Glutamatergic neuron (in vitro differentiated cells): Measurements from ENCODE around the gene ASTN2. TPM values are rescaled to one million over a fixed set of nuclear protein-coding genes. Genes with fewer than 3 reads are reported as not detected.
"Not testable (repeated sequence)": the region's sequence is repeated elsewhere in the genome, so short reads cannot be mapped to it uniquely, and the experiment has no call there.

Source experiments
- DNase-seq: peaks from one replicate; pipeline ENCODE4 v3.0.0; 2022
- H3K27ac Mint-ChIP-seq: one replicate; pipeline ENCODE4 v1.8.0; 2020; ENCODE audit warnings: mild to moderate bottlenecking, mixed read lengths, inconsistent platforms; ENCODE audit not compliant: unreplicated experiment
- H3K27me3 Mint-ChIP-seq: one replicate; pipeline ENCODE4 v1.8.0; 2020; ENCODE audit warnings: mild to moderate bottlenecking, moderate library complexity, mixed read lengths, inconsistent platforms; ENCODE audit not compliant: unreplicated experiment
- H3K36me3 Mint-ChIP-seq: one replicate; pipeline ENCODE4 v1.8.0; 2020; ENCODE audit warnings: mild to moderate bottlenecking, mixed read lengths, inconsistent platforms; ENCODE audit not compliant: unreplicated experiment
- H3K4me1 Mint-ChIP-seq: one replicate; pipeline ENCODE4 v1.8.0; 2020; ENCODE audit warnings: mild to moderate bottlenecking, low read depth, mixed read lengths, inconsistent platforms; ENCODE audit not compliant: unreplicated experiment
- H3K4me3 Mint-ChIP-seq: one replicate; pipeline ENCODE4 v1.8.0; 2020; ENCODE audit warnings: mild to moderate bottlenecking, mixed read lengths, inconsistent platforms; ENCODE audit not compliant: unreplicated experiment
- H3K9me3 Mint-ChIP-seq: one replicate; pipeline ENCODE4 v1.8.0; 2020; ENCODE audit warnings: mild to moderate bottlenecking, moderate library complexity, mixed read lengths, inconsistent platforms; ENCODE audit not compliant: unreplicated experiment
- CTCF ChIP-seq: fragments of 200-600 bp; sonication (generic); IDR thresholded peaks from one replicate; pipeline ENCODE4 v1.5.0; 2021; ENCODE audit not compliant: partially characterized antibody, unreplicated experiment
- total RNA-seq: library from RNA; stranded (reverse); fragmentation: NEBNext Ultra II Directional; extraction: Animal tissue kit (Norgen Biotek cat#: 25700); gene quantifications from one replicate; pipeline ENCODE4 v1.2.1, GENCODE V29; 2021; ENCODE audit not compliant: unreplicated experiment

Gene ASTN2
- total RNA-seq, 1 donor from 2014 or later, result 134 TPM

GRCh38 chr9:116693233-116693731, 721.6 kb downstream of the ASTN2 start:
- no peak overlapping the region for H3K27ac Mint-ChIP-seq

GRCh38 chr9:116692616-116693015, 722.2 kb downstream of the ASTN2 start:
- DNase-seq, result no peak
- no peak overlapping the region for H3K4me3 Mint-ChIP-seq
- no peak for TF ChIP-seq CTCF
- no peak overlapping the region for H3K27ac Mint-ChIP-seq
- H3K36me3 Mint-ChIP-seq, result no peaks in the 10 kb centered on the region
- H3K4me1 Mint-ChIP-seq, result peaks cover 10% of the 10 kb centered on the region
- H3K27me3 Mint-ChIP-seq, result peaks cover 3% of the 10 kb centered on the region
- H3K9me3 Mint-ChIP-seq, result peaks cover 2% of the 10 kb centered on the region

More at GRCh38 chr9:116693233-116693731, 721.6 kb downstream of the ASTN2 start:
- H3K4me1 Mint-ChIP-seq, result peaks cover 7% of the 10 kb centered on the region
- DNase-seq, result no peak
- H3K36me3 Mint-ChIP-seq, result peaks cover 3% of the 10 kb centered on the region
- H3K9me3 Mint-ChIP-seq, result no peaks in the 10 kb centered on the region
- H3K27me3 Mint-ChIP-seq, result peaks cover 3% of the 10 kb centered on the region
- no peak overlapping the region for H3K4me3 Mint-ChIP-seq
- no peak for TF ChIP-seq CTCF

GRCh38 chr9:116691607-116692006, 723.2 kb downstream of the ASTN2 start:
- DNase-seq, result no peak
- Mint-ChIP-seq H3K4me1 (peaks cover 10% of the 10 kb centered on the region), H3K9me3 (peaks cover 4% of the 10 kb centered on the region), H3K36me3 (no peaks in the 10 kb centered on the region), H3K4me3 (no peak overlapping the region), H3K27me3 (peaks cover 8% of the 10 kb centered on the region), H3K27ac (no peak overlapping the region)
- TF ChIP-seq CTCF, result no peak

GRCh38 chr9:116690805-116691204, 724.1 kb downstream of the ASTN2 start:
- H3K27me3 Mint-ChIP-seq, H3K4me3 Mint-ChIP-seq, H3K9me3 Mint-ChIP-seq, H3K4me1 Mint-ChIP-seq, H3K27ac Mint-ChIP-seq, H3K36me3 Mint-ChIP-seq, DNase-seq: not testable (repeated sequence)

GRCh38 chr9:116689486-116690032, 725.3 kb downstream of the ASTN2 start:
- no peak for DNase-seq
- Mint-ChIP-seq H3K27me3 (peaks cover 4% of the 10 kb centered on the region), H3K4me3 (no peak overlapping the region), H3K36me3 (peaks cover 2% of the 10 kb centered on the region), H3K4me1 (peaks cover 13% of the 10 kb centered on the region), H3K27ac (no peak overlapping the region), H3K9me3 (peaks cover 7% of the 10 kb centered on the region)
- no peak for TF ChIP-seq CTCF
